Measurements from ENCODE around the gene NPLOC4. TPM values are rescaled to one million over a fixed set of nuclear protein-coding genes. Genes with fewer than 3 reads are reported as not detected.
"Not testable (repeated sequence)": the region's sequence is repeated elsewhere in the genome, so short reads cannot be mapped to it uniquely, and the experiment has no call there.

The NPLOC4 gene
- total RNA-seq, 2 donors from 2014 or later = 69.3 to 70.4 TPM

DNA sequence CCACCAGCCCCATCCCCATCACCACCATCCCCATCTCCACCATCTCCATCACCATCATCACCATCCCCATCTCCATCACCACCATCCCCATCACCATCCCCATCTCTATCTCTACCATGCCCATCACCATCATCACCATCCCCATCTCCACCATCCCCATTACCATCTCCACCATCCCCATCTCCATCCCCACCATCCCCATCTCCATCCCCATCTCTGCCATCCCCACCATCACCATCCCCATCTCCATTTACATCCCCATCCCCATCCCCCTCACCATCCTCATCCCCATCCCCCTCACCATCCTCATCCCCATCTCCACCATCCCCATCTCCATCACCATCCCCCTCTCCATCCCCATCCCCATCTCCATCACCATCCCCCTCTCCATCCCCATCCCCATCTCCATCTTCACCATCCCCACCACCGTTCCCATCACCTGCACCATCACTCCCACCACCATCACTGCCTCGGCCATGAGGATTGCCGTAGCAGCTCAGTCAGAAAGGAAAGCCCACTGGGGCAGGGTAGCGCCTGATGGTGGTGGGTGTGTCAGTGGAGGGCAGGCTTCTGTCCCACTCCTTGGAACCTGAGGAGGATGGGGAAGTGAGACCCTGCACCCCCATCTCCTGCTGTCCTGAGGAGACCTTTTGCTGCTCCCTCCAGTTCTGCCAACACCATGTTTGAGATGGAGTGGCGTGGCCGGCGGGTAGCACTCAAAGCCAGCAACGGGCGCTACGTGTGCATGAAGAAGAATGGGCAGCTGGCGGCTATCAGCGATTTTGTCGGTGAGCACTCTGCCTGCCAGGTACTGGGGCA lies 101.2 kb downstream of the NPLOC4 start:
- DNase-seq (ENCODE audit: low spot score) = no peak
- Histone ChIP-seq H3K4me1 (peaks cover 0 to 21% of the 10 kb centered on the region in 2 donors), H3K27ac (no peak overlapping the region), H3K36me3 (peaks cover 11% of the 10 kb centered on the region), H3K4me3 (no peak overlapping the region), H3K27me3 (peaks cover 6 to 19% of the 10 kb centered on the region in 2 donors), H3K9me3 (no peaks in the 10 kb centered on the region)
- TF ChIP-seq, protein P1, sequence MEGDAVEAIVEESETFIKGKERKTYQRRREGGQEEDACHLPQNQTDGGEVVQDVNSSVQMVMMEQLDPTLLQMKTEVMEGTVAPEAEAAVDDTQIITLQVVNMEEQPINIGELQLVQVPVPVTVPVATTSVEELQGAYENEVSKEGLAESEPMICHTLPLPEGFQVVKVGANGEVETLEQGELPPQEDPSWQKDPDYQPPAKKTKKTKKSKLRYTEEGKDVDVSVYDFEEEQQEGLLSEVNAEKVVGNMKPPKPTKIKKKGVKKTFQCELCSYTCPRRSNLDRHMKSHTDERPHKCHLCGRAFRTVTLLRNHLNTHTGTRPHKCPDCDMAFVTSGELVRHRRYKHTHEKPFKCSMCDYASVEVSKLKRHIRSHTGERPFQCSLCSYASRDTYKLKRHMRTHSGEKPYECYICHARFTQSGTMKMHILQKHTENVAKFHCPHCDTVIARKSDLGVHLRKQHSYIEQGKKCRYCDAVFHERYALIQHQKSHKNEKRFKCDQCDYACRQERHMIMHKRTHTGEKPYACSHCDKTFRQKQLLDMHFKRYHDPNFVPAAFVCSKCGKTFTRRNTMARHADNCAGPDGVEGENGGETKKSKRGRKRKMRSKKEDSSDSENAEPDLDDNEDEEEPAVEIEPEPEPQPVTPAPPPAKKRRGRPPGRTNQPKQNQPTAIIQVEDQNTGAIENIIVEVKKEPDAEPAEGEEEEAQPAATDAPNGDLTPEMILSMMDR (IDR thresholded peaks at IDR 0.05) = no peak

DNA sequence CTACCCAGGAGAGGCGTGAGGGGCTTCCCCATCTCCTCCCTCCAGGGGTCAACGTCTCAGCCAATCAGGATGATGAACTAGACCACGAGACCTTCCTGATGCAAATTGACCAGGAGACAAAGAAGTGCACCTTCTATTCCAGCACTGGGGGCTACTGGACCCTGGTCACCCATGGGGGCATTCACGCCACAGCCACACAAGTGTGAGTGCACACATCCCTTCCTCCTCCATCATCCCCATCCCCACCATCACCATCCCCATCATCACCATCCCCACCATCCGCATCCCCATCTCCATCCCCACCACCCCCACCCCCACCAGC lies 101.9 kb downstream of the NPLOC4 start:
- DNase-seq (ENCODE audit: low spot score) = no peak
- Histone ChIP-seq H3K27ac (no peak overlapping the region), H3K36me3 (peaks cover 3% of the 10 kb centered on the region), H3K4me1 (peaks cover 0 to 21% of the 10 kb centered on the region in 2 donors), H3K27me3 (peaks cover 6 to 19% of the 10 kb centered on the region in 2 donors), H3K9me3 (no peaks in the 10 kb centered on the region), H3K4me3 (no peak overlapping the region)
- TF ChIP-seq, protein P1 (IDR thresholded peaks at IDR 0.05) = no peak

DNA sequence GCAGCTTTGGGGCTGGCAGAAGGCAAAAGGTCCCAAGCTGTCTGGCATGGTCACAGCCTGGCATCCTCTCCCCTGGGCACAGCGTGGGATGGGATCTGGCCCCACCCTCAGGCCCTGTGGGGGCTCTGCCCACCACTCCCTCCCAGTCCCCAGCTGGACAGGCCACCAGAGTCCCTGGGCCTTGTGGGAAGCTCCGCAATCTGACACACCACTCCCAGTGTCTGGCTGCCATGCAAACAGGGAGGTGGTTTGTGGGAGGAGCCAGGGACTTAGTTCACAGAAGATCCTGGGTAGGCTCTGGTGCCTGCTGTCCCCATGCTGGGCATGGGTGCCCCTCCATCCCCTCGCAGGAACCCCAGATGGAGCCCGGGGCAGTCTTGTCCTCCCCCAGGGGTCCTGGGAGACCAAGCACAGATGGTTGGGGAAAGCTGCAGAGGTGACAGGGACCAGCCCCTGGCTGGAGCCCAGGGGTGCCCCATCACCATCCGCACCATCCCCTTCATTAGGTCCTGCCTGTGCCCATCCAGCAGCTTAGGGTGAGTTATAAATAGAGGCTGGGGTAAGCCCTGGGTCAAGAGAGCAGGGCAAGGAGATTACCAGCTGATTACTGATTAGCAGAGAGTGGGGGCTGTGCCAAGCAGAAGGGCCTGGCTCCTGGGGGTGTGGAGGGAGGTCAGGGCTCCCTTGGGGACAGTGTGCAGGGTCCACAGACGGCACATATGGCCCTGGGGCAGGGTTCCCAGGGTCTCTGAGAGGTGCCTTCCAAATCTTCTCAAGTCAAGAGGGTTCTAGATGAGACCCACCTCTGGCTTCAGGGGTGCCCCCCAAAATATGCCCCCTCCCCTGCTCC lies 102.5 kb downstream of the NPLOC4 start:
- no peak for DNase-seq (ENCODE audit: low spot score)
- Histone ChIP-seq H3K27ac (no peak overlapping the region), H3K4me1 (peaks cover 0 to 21% of the 10 kb centered on the region in 2 donors), H3K27me3 (peaks cover 6 to 19% of the 10 kb centered on the region in 2 donors), H3K4me3 (no peak overlapping the region), H3K36me3 (no peaks in the 10 kb centered on the region), H3K9me3 (no peaks in the 10 kb centered on the region)
- TF ChIP-seq, protein P1 (IDR thresholded peaks at IDR 0.05) = no peak

DNA sequence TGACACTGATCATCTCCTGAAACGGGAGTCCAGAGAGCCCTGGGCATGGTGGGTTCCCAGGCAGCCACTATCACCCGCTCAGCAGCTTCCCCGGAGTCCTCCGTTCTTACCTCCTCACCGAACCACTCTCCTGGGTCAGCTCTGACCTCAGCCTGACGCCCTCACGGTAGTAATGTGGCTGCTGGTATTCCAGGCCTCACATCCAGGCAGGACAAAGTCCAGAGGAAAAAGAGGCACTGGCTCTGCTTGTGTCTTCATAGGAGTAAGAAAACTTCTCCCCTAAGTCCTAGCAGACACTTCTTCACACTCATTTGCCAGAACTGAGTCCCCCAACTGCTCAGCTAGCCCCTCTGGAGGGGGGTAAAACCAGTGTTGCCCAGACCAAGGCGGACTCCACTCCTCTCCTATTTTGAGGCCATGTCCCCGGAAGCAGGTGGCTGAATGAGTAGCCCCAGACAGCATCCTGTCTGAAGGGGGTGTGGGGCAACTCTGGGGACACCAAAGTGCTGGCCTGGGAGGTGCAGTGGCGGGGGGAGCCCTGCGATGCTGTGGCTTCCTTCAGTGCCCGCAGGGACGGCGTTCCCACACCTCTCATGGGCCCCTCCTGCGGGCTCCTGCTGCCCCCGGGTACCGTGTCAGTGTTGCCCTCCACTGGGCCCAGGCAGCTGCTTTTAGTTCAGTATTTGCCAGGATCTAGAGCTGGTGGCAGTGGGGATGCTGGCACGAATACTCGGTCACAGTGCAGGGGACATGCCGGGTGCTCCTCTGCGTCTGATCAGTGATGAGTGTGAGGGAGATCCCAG lies 103.4 kb downstream of the NPLOC4 start:
- H3K9me3 ChIP-seq = no peaks in the 10 kb centered on the region
- H3K4me1 ChIP-seq = peaks cover 0 to 21% of the 10 kb centered on the region in 2 donors
- TF ChIP-seq, protein P1 (IDR thresholded peaks at IDR 0.05) = no peak
- no peak for DNase-seq (ENCODE audit: low spot score)
- no peak overlapping the region for H3K27ac ChIP-seq
- peaks cover 6 to 19% of the 10 kb centered on the region in 2 donors for H3K27me3 ChIP-seq
- H3K36me3 ChIP-seq = no peaks in the 10 kb centered on the region
- H3K4me3 ChIP-seq = no peak overlapping the region

DNA sequence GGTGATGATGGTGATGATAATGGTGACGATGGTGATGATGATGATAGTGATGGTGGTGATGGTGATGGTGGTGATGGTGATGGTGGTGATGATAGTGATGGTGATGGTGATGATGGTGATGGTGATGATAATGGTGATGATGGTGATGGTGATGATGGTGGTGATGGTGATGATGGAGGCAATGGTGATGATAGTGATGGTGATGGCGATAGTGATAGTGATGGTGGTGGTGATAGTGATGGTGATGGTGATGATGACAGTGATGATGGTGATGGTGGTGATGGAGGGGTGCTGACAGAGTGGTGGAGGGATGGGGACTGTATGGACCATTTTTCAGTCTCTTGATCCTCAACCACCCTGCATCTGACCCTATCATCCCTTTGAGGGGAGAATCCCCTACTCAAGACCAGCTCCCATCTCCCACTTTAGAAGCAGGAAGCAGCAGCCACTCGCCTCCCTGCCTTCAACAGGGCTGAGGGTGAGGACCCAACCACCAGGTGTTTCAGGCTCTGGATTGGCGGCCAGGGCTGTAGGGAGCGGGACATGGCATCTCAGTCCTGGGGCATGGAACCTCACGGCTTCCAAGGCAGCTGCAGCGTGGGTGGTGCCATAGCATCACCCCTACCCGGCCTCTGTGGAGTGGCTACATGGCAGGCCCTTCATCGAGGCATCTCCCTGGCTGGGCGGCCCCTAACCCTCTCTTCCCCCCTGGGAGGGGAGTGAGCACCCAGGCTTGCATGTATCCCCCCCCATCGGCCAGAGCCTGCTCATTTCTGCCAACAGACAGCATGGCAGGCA lies 104.2 kb downstream of the NPLOC4 start:
- H3K4me1 ChIP-seq = peaks cover 0 to 19% of the 10 kb centered on the region in 2 donors
- H3K36me3 ChIP-seq = no peaks in the 10 kb centered on the region
- H3K9me3 ChIP-seq = no peaks in the 10 kb centered on the region
- H3K4me3 ChIP-seq = no peak overlapping the region
- H3K27ac ChIP-seq = no peak overlapping the region
- peaks cover 6 to 18% of the 10 kb centered on the region in 2 donors for H3K27me3 ChIP-seq
- DNase-seq (ENCODE audit: low spot score) = no peak
- TF ChIP-seq, protein P1 (IDR thresholded peaks at IDR 0.05) = no peak

DNA sequence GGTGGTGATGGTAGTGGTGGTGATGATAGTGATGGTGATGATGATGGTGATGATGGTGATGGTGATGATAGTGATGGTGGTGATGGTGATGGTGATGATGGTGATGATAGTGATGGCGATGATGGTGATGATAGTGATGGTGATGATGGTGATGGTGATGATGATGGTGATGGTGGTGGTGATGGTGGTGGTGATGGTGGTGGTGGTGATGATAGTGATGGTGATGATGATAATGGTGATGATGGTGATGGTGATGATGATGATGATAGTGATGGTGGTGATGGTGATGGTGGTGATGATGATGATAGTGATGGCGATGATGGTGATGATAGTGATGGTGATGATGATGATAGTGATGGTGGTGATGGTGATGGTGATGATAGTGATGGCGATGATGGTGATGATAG lies 104.9 kb downstream of the NPLOC4 start:
- peaks cover under 1 to 11% of the 10 kb centered on the region in 2 donors for H3K27me3 ChIP-seq
- DNase-seq (ENCODE audit: low spot score); H3K4me3 ChIP-seq; H3K36me3 ChIP-seq; H3K9me3 ChIP-seq; H3K27ac ChIP-seq: not testable (repeated sequence)
- peaks cover 0 to 12% of the 10 kb centered on the region in 2 donors for H3K4me1 ChIP-seq

DNA sequence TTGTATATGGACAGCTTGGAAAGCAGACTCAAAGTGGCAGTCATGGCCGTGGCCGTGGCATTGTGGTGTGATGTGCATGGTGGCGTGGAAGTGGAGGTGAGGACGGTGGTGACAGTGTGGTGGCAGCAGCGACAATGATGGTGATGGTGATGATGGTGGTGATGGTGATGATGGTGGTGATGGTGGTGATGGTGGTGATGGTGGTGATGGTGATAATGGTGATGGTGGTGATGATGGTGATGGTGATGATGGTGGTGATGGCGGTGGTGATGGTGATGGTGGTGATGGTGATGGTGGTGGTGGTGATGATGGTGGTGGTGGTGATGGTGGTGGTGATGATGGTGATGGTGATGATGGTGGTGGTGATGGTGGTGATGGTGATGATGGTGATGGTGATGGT lies 105.9 kb downstream of the NPLOC4 start:
- not testable (repeated sequence) for H3K27ac ChIP-seq; H3K27me3 ChIP-seq; DNase-seq (ENCODE audit: low spot score)

More for the DNA sequence above, 105.9 kb downstream of the NPLOC4 start:
- H3K36me3 ChIP-seq, H3K4me1 ChIP-seq, H3K4me3 ChIP-seq, H3K9me3 ChIP-seq: not testable (repeated sequence)

Data from right atrium auricular region (tissue), 2 donors.